A549 (cell line): Measurements from ENCODE around the gene CTRB2.

Source experiments
- CTCF ChIP-seq: fragments of >200 bp; sonication (Bioruptor Twin); formaldehyde crosslinking; IDR thresholded peaks from 3 replicates; pipeline ENCODE4 v1.5.1; 2016
- EP300 ChIP-seq, 2 experiments: fragments of >200 bp; sonication (Bioruptor Twin); formaldehyde crosslinking; IDR thresholded peaks; 2 replicates in 1 of 2; 3 replicates in 1 of 2; pipeline ENCODE4 v1.6.1; 2016 to 2017
- KDM1A ChIP-seq: fragments of 200-600 bp; sonication (generic); IDR thresholded peaks from 2 replicates; pipeline ENCODE4 v1.6.1; 2016; ENCODE audit warnings: low read depth, mild to moderate bottlenecking
- POLR2AphosphoS2 ChIP-seq: conservative IDR thresholded peaks from 2 replicates; pipeline ENCODE4 v1.6.1; 2012; ENCODE audit warnings: low read length, improper control_type of control experiment, inconsistent platforms
- REST ChIP-seq: fragments of 200-600 bp; sonication (generic); IDR thresholded peaks from 2 replicates; pipeline ENCODE4 v1.6.1; 2016; ENCODE audit warnings: antibody characterized with exemption, mild to moderate bottlenecking, moderate library complexity
- RFX5 ChIP-seq: fragments of 450-650 bp; IDR thresholded peaks from 2 replicates; pipeline ENCODE4 v1.7.1; 2014; ENCODE audit warnings: antibody characterized with exemption, mild to moderate bottlenecking, moderate library complexity
- SMC3 ChIP-seq: fragments of >200 bp; sonication (Bioruptor Twin); formaldehyde crosslinking; IDR thresholded peaks from 3 replicates; pipeline ENCODE4 v1.6.1; 2018; ENCODE audit warnings: inconsistent platforms
- TFCP2L1 ChIP-seq: fragments of 250-450 bp; sonication (Bioruptor Pico); IDR thresholded peaks from 2 replicates; pipeline ENCODE4 v1.5.0; 2021; ENCODE audit warnings: mild to moderate bottlenecking
- USF2 ChIP-seq: fragments of 450-650 bp; IDR thresholded peaks from 2 replicates; pipeline ENCODE4 v1.6.1; 2014; ENCODE audit warnings: antibody characterized with exemption

GRCh38 chr16:75250809-75251279, 43.9 kb upstream of the CTRB2 start:
- no peak for TF ChIP-seq CTCF
- no peak for TF ChIP-seq POLR2AphosphoS2
- TF ChIP-seq RFX5 = no peak; the same call in 1 of the 2 replicates
- no peak for TF ChIP-seq TFCP2L1 (CRISPR knock-in tag)
- no peak for TF ChIP-seq KDM1A
- TF ChIP-seq USF2 = no peak
- TF ChIP-seq EP300 (IDR thresholded peaks at IDR 0.05) = no peak
- TF ChIP-seq SMC3 = no peak
- TF ChIP-seq REST = no peak
